Measurements from ENCODE around the gene FUT3.
A peak's percentile ranks its signal among the peaks of the same experiment; 100 is the strongest.
"Not testable (repeated sequence)": the region's sequence is repeated elsewhere in the genome, so short reads cannot be mapped to it uniquely, and the experiment has no call there.

FUT3 gene

DNA sequence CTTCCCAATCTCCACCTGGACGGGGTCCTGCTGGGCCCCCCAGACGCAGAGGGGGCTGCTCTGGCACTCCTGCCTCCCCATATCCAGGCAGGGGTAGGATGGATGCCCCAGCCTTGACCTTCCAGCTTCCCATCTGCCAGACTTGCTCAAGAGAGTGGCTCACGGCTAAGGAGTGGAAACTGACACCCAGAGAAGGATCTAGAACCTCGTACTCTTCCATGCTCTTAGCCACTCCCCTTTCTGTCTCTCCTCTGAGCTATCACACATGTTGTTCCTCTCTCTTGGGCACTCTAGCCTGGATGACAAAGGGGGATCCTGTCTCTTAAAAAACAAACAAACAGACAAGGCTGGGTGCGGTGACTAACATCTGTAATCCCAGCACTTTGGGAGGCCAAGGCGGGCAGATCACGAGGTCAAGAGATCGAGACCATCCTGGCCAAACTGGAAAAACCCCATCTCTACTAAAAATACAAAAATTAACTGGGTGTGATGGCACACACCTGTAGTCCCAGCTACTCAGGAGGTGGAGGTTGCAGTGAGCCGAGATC, 31.2 kb upstream of the FUT3 start:
- Histone ChIP-seq H4K20me1 (no peaks in the 10 kb centered on the region), H3K4me1 (peaks cover 5 to 22% (median 13%) of the 10 kb centered on the region in 10 experiments; a peak in 16 of 20 replicates), H3K27me3 (no peaks in the 10 kb centered on the region), H3K9me3 (replicated peaks in 1 of 11) (no peaks in the 10 kb centered on the region), H3K4me2 (no peak overlapping the region), H3K4me3 (no peak overlapping the region), H3K27ac (no peak overlapping the region), H3K9ac (no peak overlapping the region), H3K36me3 (no peaks in the 10 kb centered on the region)
- no peak for TF ChIP-seq Cebpa-rat (IDR thresholded peaks at IDR 0.05)

GRCh38 chr19:5881543-5882299, 30.5 kb upstream of the FUT3 start:
- H3K4me1 ChIP-seq: peaks cover 5 to 22% (median 13%) of the 10 kb centered on the region in 10 experiments; a peak in 16 of 20 replicates
- no peak overlapping the region for H3K4me3 ChIP-seq
- no peak for TF ChIP-seq Cebpa-rat (IDR thresholded peaks at IDR 0.05)
- H3K4me2 ChIP-seq: no peak overlapping the region
- H4K20me1 ChIP-seq: no peaks in the 10 kb centered on the region; a peak in 1 of 22 replicates
- no peaks in the 10 kb centered on the region for H3K27me3 ChIP-seq
- H3K36me3 ChIP-seq: no peaks in the 10 kb centered on the region
- H3K9ac ChIP-seq: no peak overlapping the region
- H3K9me3 ChIP-seq (replicated peaks in 1 of 11): no peaks in the 10 kb centered on the region
- no peak overlapping the region for H3K27ac ChIP-seq

- Histone ChIP-seq H3K27me3 (no peaks in the 10 kb centered on the region), H3K9ac (no peak overlapping the region), H3K4me1 (peaks cover 5 to 22% (median 13%) of the 10 kb centered on the region in 10 experiments; a peak in 16 of 20 replicates), H3K36me3 (no peaks in the 10 kb centered on the region), H4K20me1 (no peaks in the 10 kb centered on the region; a peak in 1 of 22 replicates), H3K27ac (no peak overlapping the region), H3K4me3 (no peak overlapping the region), H3K9me3 (replicated peaks in 1 of 11) (no peaks in the 10 kb centered on the region), H3K4me2 (peak overlapping the region; percentile 19 to 49 (median 40); a peak in 11 of 22 replicates)
- TF ChIP-seq Cebpa-rat (IDR thresholded peaks at IDR 0.05): no peak
Observed at GRCh38 chr19:5880604-5881078, 29.4 kb upstream of the FUT3 start.

GRCh38 chr19:5880196-5880595, 28.9 kb upstream of the FUT3 start:
- Histone ChIP-seq H3K9ac (no peak overlapping the region), H3K4me2 (peak overlapping the region in 2 of 11 experiments; percentile 27 to 40; a peak in 1 of 22 replicates), H4K20me1 (no peaks in the 10 kb centered on the region; a peak in 1 of 22 replicates), H3K27me3 (no peaks in the 10 kb centered on the region), H3K27ac (no peak overlapping the region), H3K36me3 (no peaks in the 10 kb centered on the region), H3K4me1 (peaks cover 5 to 22% (median 13%) of the 10 kb centered on the region in 10 experiments; a peak in 16 of 20 replicates), H3K9me3 (replicated peaks in 1 of 11) (no peaks in the 10 kb centered on the region), H3K4me3 (no peak overlapping the region)
- TF ChIP-seq Cebpa-rat (IDR thresholded peaks at IDR 0.05): no peak

- Histone ChIP-seq H3K27ac (no peak overlapping the region), H3K9me3 (replicated peaks in 1 of 11) (no peaks in the 10 kb centered on the region), H4K20me1 (no peaks in the 10 kb centered on the region; a peak in 1 of 22 replicates), H3K4me2 (0 out of 22 replicates have a peak overlapping the region, but pooled peaks of 1 of the 11 experiments have one; percentile 5), H3K27me3 (no peaks in the 10 kb centered on the region), H3K4me3 (no peak overlapping the region), H3K9ac (no peak overlapping the region), H3K4me1 (peaks cover 4 to 20% (median 10%) of the 10 kb centered on the region in 10 experiments; a peak in 13 of 20 replicates), H3K36me3 (no peaks in the 10 kb centered on the region)
- no peak for TF ChIP-seq Cebpa-rat (IDR thresholded peaks at IDR 0.05)
Observed at GRCh38 chr19:5877882-5878281, 26.6 kb upstream of the FUT3 start.

- Histone ChIP-seq H3K36me3 (no peaks in the 10 kb centered on the region), H3K9me3 (replicated peaks in 1 of 11) (no peaks in the 10 kb centered on the region), H3K9ac (no peak overlapping the region), H3K27me3 (no peaks in the 10 kb centered on the region), H3K4me1 (peaks cover 4 to 20% (median 10%) of the 10 kb centered on the region in 10 experiments; a peak in 13 of 20 replicates), H3K27ac (no peak overlapping the region), H4K20me1 (no peaks in the 10 kb centered on the region; a peak in 1 of 22 replicates), H3K4me3 (no peak overlapping the region), H3K4me2 (no peak overlapping the region)
- TF ChIP-seq Cebpa-rat (IDR thresholded peaks at IDR 0.05): no peak
Observed at GRCh38 chr19:5877427-5877826, 26.2 kb upstream of the FUT3 start.

GRCh38 chr19:5874496-5874895, 23.2 kb upstream of the FUT3 start:
- not testable (repeated sequence) for H3K4me2 ChIP-seq; H4K20me1 ChIP-seq; H3K4me3 ChIP-seq; H3K9me3 ChIP-seq (replicated peaks in 1 of 11); H3K4me1 ChIP-seq; H3K36me3 ChIP-seq; H3K27ac ChIP-seq; H3K9ac ChIP-seq; H3K27me3 ChIP-seq

GRCh38 chr19:5873617-5874199, 22.5 kb upstream of the FUT3 start:
- TF ChIP-seq Cebpa-rat (IDR thresholded peaks at IDR 0.05): no peak
- no peaks in the 10 kb centered on the region for H3K9me3 ChIP-seq (replicated peaks in 1 of 11)
- H3K4me2 ChIP-seq: no peak overlapping the region
- no peak overlapping the region for H3K27ac ChIP-seq
- no peaks in the 10 kb centered on the region; a peak in 1 of 22 replicates for H4K20me1 ChIP-seq
- peaks cover 0 to 8% (median 0%) of the 10 kb centered on the region in 10 experiments; a peak in 3 of 20 replicates for H3K4me1 ChIP-seq
- no peak overlapping the region for H3K9ac ChIP-seq
- no peak overlapping the region for H3K4me3 ChIP-seq
- H3K36me3 ChIP-seq: no peaks in the 10 kb centered on the region
- H3K27me3 ChIP-seq: no peaks in the 10 kb centered on the region

DNA sequence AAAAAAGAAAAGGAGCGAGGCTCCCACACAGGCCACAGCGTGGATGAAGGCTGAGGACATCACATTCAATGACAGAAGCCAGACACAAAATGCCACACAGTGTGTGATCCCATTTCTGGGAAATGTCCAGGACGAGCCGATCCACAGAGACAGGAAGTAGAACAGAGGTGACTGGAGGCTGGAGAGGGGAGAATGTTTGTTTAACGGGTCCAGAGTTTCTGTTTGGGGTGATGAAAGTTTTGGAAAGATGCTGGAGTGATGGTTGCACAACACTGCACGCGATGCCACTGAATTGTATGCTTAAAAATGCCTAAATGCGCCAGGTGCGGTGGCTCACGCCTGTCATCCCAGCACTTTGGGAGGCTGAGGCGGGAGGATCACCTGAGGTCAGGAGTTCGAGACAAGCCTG, 19.7 kb upstream of the FUT3 start:
- no peak overlapping the region for H3K9ac ChIP-seq
- no peak overlapping the region for H3K27ac ChIP-seq
- peaks cover 0 to 8% (median 0%) of the 10 kb centered on the region in 10 experiments; a peak in 1 of 20 replicates for H3K4me1 ChIP-seq
- no peaks in the 10 kb centered on the region for H3K9me3 ChIP-seq (replicated peaks in 1 of 11)
- H4K20me1 ChIP-seq: no peaks in the 10 kb centered on the region
- no peaks in the 10 kb centered on the region for H3K27me3 ChIP-seq
- TF ChIP-seq Cebpa-rat (IDR thresholded peaks at IDR 0.05): no peak
- H3K4me3 ChIP-seq: no peak overlapping the region
- no peaks in the 10 kb centered on the region for H3K36me3 ChIP-seq
- H3K4me2 ChIP-seq: no peak overlapping the region
